GM18517 (cell line): Measurements from ENCODE around the gene POFUT2.

Experiments
- ATAC-seq: cut with Tn5 transposase; IDR thresholded peaks from one replicate; pipeline ENCODE4 v1.9.1; 2021; ENCODE audit warnings: mild to moderate bottlenecking, moderate library complexity; ENCODE audit not compliant: unreplicated experiment

The POFUT2 gene

DNA sequence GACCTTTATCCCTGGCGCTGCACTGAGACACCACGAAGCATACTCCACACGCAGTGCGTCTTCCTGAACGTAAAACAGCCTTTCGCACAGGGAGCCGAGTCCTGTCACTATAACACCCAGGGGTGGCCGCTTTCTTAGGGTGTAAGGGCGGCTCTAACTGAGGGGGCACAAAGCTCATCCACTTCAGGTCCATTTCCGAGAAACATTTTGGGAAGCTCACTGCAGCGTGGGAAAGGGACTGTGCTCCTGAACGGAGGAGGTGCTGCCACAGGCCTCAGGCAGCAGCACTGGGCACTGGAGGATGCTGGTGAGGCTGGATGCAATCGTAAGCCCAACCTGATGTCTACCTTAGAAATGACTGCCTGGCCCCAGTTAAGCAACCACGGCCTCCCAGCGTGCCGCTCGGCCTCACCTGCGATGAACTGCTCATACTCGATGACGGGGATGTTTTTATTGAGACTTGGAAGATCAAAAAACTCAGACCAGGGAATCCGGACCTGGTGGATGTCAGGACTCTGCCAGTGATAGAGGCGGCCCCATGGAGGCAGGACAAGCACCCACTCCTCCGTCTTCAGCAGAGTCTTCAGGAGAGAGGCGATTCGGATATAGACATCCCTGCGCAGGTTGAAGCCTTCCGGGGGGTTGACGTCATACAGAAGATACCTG lies 2.3 kb downstream of the POFUT2 start:
- ATAC-seq: no peak

DNA sequence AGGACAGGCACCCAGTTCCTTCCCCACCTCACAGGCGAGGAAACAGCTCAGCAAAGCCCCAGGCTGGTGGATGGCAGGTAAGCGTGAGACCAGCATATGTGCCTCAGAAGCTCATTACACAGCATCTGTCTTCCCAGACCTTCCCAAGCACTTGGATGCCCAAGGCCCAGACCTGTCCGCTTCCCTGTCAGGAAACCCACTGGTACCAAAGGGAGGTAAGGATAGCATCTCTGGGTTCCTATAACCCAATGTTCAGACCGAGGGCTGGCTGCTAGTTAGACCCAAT lies 3.3 kb downstream of the POFUT2 start:
- no peak for ATAC-seq

DNA sequence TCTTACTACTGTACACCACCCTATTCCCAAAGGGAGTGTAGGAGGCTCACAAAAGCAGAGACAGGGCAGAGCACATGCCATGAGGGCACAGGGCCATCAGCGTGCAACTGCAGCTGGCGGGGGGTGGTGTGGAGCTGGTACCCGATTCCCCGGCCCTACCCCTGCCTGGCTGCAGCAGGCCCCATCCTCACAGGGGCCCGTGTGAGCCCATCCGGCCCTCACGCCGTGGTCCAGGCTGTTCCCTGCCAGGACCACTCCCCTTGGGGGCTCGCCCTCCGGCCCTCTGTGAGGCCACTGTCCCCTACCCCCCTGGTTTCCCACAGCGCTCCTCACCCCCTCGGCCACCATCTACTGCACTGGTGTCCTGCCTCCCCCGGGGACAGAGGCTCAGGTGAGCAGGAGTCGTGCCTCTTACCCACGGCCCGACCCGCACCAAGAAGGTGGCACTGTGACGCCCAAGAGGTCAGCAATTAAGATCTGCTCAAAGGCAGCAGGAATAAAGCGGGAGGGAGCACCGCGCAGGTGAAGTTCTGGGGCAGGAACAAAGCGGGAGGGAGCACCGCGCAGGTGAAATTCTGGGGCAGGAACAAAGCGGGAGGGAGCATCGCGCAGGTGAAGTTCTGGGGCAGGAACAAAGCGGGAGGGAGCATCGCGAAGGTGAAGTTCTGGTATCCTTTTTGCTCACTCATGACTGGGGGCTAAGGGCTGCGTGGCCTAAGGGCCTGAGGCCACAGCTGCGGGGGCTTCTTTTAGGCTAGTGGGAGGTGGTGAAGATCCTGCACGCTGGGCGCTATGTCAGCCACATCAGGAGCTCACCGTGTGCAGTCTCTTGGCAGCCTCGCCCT lies 3.9 kb downstream of the POFUT2 start:
- ATAC-seq: no peak

DNA sequence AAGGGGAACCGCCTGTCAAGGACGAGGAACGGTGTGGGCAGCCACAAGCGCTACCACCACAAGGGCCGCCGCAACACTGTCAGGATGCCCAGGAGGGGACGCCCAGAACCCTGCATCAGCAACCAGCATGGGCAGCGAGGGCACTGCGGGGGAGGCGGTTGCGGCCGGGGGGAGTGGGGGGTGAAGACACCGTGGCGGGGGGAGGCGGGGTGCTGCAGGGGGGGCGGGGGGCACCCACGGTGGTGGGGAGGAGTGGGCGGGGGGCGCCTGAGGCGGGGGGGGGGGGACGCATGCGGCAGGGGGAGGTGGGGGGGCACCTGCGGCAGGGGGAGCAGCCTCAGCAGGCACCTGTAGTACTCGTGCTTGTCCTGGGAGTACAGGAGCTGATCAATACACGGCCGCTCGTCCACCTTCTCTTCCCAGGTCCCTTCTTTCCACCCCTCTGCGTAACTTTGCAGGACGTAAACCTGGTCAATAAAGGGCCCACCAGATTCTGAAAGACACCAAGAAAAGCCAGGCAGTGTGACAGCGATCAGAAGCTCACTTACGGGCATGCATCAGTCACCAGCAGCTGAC lies 4.6 kb downstream of the POFUT2 start:
- ATAC-seq: no peak

DNA sequence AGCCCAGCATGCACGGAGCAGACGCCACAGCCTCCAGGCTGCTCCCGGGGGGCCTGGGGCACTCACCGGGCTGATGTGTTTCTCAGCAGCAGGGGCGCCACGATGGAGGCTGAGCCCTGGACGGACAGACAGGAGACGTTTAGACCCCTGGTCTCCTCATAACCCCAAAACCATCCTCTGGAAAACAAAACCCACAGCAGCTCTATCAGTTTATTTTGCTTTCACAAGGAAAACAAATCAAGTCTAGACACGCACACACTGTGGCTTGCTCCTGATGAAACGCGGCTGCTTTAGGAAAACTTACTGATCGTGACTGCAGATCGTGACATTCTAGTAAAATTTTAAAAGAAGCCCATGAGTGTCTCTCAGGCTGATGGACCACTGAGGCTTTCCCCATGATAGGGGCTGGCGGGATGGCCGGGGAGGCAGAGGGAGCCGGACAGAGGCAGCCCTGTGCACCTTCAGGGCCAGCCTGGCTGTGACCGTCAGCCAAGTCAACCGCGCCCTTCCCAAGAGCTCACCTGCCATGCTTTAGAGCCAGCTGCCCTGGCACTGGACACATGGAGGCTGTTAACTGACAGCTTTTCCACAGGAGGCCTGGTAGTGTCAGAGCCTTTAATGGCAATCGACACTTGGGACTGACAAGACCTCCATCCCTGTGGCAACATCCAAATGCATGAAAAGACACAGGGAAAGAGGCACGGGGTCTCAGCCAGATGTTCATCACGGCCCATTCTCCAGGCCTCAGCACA lies 5.2 kb downstream of the POFUT2 start:
- ATAC-seq: no peak

DNA sequence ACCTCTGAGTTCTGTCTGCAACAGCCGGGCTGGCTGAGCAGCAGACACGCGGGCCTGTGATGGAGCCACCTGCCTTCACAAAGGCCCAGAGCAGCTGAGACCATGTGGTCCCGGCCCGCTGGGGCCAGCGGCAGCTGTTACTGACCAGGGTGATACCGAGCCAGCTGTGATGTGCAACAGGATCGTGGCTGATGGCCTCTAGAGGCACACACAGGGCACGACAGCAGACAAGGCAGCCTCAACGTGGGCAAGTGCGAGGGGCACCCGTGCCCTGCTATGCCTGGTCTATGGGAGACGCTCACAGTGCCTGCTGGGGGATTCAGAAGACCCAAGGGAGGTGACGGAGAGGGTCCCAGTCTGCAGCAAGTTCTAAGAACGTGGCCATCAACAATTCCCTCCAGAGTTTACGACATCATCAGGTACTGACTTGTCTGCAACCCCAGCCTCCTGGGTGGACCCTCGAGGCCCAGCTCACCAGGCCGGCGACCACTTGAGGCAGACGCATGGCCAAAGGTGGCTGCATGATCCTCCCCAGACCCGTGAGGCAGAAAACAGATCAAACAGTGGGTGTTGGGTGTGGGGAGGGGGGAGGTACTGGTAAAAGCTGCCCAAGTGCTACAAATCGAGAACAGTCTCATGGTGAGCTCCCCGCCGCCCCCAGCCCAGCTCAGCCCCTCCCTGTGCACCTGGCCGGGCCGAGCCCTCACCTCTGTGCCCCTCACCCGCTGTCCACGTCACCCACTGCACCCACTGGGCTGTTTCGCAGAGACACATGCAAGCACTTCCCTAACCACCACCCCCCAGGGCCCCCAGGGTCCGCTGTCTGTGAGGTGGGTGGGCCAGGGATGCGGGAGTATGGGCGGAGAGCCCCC lies 6.0 kb downstream of the POFUT2 start:
- no peak for ATAC-seq

DNA sequence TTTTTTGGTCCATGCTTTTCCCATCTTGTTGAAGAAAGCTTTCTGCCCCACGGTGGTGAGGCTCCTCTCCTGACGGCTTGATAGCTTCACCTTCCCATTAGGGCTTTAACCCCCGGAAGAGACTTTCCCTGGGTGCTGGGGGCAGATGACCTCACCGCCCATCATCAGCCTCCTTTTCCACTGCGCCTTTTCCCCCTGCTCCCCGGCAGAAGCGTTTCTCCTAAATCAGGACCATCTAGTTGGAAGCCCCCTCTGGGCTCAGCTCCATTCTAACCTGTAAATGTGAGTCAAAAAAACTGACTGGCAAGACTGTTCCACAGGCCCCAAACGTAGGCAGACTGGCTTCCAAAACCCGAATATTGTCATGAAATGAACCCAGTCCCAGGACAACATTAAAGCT lies 6.7 kb downstream of the POFUT2 start:
- ATAC-seq: no peak

DNA sequence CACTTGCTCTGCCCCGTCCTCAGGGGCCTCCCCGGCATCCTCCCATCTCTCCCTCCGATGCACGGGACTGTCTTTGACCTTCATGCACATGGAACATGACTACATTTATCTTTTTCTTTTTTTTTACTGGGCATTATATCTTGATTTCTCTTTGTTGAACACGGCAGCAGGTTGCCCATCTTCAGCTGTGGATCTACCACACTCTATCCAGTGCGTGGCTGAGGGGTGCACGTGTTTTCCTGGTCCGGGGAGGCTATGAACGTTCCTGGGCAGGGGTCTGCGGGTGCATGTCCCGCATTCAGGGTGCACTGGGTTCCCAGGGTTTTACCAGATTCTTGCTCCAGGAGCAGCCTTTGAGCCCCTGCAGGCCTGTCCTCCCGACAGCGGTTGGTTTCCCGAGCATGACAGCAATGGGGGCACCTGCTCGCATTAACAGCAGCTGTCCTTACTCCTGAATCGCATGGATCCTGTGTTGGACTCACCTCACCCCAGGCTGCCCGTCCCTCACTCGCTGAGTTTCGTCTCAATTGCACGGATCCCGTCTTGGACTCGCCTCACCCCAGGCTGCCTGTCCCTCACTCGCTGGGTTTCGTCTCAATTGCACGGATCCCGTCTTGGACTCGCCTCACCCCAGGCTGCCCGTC lies 7.4 kb downstream of the POFUT2 start:
- no peak for ATAC-seq

DNA sequence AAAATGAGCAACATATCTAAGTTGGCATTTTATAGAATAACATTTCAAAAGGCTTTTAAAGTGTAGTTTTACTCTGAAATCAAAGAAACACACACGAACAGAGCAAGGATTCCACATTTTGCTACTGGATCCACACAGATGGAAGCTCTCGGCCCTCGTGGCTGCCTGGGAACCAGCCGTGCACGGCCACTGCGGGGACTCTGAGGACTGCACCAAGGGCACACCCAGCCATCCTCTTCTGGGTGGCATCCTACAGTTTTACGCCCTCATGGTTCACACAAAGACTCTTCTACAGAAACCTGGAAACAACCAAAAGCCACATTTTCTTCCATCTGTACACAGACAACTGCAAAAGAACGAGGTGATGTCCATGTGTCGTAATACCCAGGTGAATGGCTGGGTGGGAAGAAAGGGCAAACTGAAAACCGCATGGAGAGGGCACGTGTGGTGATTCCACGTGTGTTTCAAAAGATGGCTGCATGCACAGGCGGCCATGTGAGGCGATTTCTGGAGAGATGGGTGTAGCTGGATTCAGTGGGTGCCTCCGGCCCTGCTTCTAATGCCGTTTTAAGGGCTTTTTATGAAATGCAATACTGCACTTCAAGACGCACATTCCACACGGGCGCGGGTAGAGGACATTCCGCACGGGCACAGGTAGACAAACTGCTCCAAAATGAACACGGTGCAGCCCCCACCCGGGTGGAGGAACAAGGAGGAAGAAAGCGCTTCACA lies 8.1 kb downstream of the POFUT2 start:
- no peak for ATAC-seq

DNA sequence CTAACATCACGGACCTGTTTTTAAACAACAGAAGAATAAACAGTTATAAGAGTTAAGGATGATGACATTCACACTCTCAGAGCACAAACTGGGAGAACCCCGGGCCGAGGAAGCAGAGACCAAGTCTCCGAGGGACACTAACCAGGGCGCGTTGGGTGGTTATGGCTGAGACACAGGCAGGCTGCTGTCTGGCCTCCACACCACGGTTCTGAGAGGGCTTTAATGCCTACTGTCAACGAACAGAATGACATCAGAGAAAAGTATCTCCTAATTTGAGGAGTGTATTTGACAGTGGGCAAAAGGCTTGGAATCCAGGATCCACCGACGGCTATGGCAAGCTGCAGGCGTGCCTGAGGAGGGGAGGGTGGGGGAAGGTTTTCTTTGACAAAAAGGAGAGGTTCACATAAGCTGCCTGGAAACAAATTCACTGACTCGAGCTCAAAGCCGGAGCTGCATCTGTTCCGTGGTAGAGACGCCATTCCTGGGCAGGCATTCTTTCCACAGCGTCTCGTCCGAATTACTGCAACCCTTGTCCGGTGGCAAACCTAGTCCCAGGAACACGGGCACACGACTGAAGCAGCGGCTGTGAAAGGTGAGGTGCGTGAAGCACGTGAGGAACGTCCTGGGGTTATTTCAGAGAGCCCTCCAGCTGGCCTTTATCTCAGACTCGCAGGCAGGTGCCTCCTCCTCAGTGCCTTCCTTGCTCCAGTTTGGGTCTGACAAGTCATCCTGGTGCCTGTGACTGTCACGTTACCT lies 9.4 kb downstream of the POFUT2 start:
- ATAC-seq: no peak

DNA sequence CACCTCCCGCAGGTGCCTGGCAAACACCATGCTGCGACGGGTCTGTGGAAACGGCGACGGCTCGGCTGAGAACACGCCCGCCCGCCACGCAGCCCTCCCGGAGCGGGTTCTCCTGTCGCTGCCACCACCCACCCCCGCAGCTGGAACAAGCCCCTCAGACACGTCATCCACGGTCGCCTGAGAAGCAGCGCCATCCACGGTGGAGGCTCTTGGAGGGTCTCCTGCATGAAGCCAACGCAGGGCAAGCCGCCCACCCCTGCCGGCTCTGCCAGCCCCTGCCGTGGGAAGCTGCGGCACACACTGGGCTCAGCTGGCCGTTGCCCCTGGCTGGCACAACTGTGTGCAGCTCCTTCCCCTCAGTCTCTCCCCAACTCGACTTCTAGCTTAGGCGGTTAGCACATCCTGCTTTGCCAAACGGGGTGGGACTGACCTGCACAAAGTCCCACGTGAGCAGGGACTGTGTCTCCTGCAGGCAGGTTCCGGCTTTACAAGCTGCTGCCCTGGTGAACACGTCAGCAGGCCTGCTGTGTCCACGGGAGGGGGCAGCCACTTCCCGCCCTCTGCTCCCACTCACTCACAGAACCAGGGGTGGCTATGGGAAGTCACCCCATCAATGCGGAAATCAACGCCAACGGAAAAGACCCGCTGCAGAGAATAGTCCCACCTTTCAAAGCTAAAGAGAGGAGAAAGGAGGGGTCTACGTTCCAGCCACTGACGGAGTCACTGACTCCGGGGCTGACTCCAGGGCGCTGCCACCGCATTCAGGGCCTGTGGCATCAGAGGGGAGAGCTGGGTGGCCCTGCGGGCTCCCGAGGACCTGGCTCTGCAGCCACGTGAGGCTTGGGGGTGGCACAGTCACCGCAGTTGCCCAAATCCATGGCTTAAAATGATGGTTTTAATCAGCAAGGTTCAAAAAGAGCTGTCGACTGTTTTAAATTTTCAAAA lies 10.3 kb downstream of the POFUT2 start:
- ATAC-seq: no peak

DNA sequence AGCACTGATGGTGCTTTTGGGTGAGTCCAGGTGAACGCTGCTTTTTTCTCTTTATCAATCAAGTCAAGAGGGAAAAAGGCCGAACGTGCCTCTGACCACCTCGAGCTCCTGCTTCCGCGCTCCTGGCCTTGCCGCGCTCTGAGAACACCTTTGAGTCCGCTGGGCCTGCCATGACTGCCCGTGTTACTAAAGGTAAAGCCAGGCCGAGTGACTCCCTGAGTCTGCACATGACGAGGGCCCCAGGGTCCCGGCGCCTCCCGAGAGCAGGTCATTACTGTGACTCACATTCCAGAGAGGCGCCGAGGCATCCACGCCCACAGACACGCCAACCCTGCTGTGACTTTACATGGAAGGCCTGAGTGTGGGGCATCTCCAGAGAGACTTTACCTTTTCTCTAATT lies 11.1 kb downstream of the POFUT2 start:
- ATAC-seq: no peak

DNA sequence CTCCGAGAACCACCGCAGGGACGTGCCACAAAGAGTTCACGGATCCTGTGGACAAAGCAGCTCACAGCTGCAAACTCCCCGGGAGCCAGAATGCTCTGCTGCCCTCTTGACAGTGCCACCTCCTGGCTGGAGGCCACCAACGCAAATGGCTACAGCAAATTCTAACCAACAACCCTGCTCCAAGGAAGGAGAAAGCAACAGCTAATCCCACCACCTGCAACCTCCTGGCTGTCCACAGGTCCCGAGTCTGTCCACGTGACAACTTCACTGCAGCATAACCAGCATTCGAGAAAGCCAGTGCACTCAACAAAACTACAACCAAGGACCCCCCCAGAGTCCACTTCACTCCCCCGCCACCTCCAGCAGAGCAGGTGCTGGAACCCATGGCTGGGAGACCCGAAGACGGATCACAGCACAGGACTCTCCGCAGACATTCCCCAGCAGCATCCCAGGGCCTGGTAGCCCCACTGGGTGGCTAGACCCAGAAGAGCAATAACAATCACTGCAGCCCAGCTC lies 17.3 kb downstream of the POFUT2 start:
- no peak for ATAC-seq

DNA sequence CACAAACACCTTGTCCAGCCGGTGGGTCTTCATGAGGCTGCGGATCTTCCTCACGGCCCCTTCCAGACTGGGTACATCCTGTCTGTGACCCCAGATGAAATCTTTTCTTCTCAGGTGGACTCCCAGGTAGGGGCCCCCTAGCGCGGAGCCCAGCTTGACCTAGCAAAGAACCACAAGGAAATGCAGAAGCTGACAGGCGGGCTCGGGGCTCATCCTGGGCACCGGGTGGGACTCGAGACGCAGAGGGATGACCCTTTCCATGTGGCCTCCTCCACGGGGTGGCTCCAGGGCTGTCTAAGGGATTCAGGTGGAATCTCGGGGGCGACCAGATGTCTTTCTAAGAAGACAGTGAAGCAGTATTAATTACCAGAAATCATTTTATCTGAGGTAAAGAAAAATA lies 17.8 kb downstream of the POFUT2 start:
- no peak for ATAC-seq

DNA sequence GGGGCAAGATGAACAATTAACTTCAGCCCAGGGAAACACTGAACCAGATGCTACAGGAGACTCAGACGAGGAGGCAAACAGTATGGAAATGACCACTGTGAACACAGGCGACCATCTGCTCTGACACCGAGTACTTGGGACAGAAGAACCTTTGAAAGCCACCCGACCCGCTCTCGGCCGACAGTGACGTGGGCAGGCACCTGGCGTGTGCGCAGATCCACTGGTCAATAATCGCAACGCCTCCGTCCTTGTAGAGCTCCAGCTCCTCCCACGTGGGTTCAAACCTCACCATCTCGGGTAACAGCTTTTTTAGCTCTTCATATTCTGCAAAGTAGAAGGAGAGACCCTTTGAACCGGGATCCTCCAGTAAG lies 20.3 kb downstream of the POFUT2 start:
- ATAC-seq: no peak

DNA sequence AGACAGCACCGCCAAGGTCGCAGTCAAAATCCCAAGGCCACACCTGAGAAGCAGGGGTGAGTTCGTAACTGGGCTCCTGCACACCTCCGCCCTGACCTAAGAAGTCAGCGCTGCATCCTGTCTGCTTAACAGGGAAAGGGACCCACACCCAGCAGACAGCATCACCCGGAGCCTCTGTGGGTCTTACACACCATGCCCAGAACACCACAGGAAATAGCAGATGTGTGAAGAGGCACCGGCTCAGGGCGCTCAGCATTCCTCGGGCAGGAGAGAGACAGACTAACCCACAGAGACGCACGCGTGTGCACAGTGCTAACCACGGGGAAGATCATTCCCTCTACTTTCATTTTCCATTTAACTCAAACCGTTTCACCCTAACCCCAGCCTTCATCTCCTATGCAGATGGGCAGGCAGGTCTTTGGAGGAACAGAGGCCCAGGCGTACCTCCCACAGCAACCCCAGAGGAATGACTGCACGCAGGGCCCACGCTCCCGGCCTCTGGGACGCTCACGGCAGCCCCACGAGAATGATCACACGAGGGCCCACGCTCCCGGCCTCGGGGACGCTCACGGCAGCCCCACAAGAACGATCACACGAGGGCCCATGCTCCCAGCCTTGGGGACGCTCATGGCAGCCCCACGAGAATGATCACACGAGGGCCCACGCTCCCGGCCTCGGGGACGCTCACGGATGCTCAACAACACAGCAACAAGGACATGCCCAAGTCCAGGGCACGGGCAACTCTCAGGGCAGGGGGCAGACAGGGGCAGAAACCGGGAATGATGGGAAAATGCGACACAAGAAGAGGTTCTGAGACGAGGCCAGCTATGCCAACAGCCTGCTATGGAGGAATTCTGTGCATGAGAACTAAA lies 20.9 kb downstream of the POFUT2 start:
- no peak for ATAC-seq
